Smooth muscle cell (in vitro differentiated cells): Measurements from ENCODE around the gene ARL5A. TPM values are rescaled to one million over a fixed set of nuclear protein-coding genes. Genes with fewer than 3 reads are reported as not detected.
A peak's percentile ranks its signal among the peaks of the same experiment; 100 is the strongest.

Experiments
- DNase-seq: peaks from one replicate; lab custom pipeline; 2025; ENCODE audit not compliant: unreplicated experiment; lab: John Stamatoyannopoulos, UW
- H2AFZ ChIP-seq: fragments of 200-600 bp; sonication (generic); 2 replicates; pipeline ENCODE4 v1.6.0; 2016; ENCODE audit warnings: antibody characterized with exemption, low read depth, mild to moderate bottlenecking
- H3F3A ChIP-seq: fragments of 200-600 bp; sonication (generic); 2 replicates; pipeline ENCODE4 v1.6.0; 2017; ENCODE audit warnings: antibody characterized with exemption, low read depth
- H3K27ac ChIP-seq: fragments of 200-600 bp; sonication (generic); 2 replicates; pipeline ENCODE4 v1.5.1; 2016; ENCODE audit warnings: low read depth, mild to moderate bottlenecking
- H3K27me3 ChIP-seq: fragments of 200-600 bp; sonication (generic); 2 replicates; pipeline ENCODE4 v1.6.1; 2016; ENCODE audit warnings: low read depth, mild to moderate bottlenecking
- H3K36me3 ChIP-seq: fragments of 200-600 bp; sonication (generic); 2 replicates; pipeline ENCODE4 v1.5.1; 2016; ENCODE audit warnings: low read depth
- H3K4me1 ChIP-seq: fragments of 200-600 bp; sonication (generic); 2 replicates; pipeline ENCODE4 v1.5.1; 2016; ENCODE audit warnings: low read depth
- H3K4me2 ChIP-seq: fragments of 200-600 bp; sonication (generic); 2 replicates; pipeline ENCODE4 v1.6.0; 2016; ENCODE audit warnings: mild to moderate bottlenecking
- H3K4me3 ChIP-seq: fragments of 200-600 bp; sonication (generic); 2 replicates; pipeline ENCODE4 v1.5.1; 2016; ENCODE audit warnings: mild to moderate bottlenecking
- H3K79me2 ChIP-seq: fragments of 200-600 bp; sonication (generic); 2 replicates; pipeline ENCODE4 v1.6.0; 2016; ENCODE audit warnings: low read depth, mild to moderate bottlenecking
- H3K9ac ChIP-seq: fragments of 200-600 bp; sonication (generic); 2 replicates; pipeline ENCODE4 v1.6.0; 2016; ENCODE audit warnings: low read depth
- H3K9me3 ChIP-seq: fragments of 200-600 bp; sonication (generic); replicated peaks from 2 replicates; pipeline ENCODE4 v1.5.1; 2016; ENCODE audit warnings: low read depth
- H4K20me1 ChIP-seq: fragments of 200-600 bp; sonication (generic); 2 replicates; pipeline ENCODE4 v1.6.0; 2016; ENCODE audit warnings: low read depth
- CTCF ChIP-seq: fragments of 200-600 bp; sonication (generic); IDR thresholded peaks from 2 replicates; pipeline ENCODE4 v1.5.1; 2017; ENCODE audit warnings: borderline replicate concordance, mild to moderate bottlenecking, antibody characterized with exemption; ENCODE audit not compliant: insufficient read depth, poor library complexity, severe bottlenecking
- WGBS: methylation state at CpG from one replicate; pipeline ENCODE4 v1.1.7; 2016; ENCODE audit warnings: low lambda C conversion rate; 5-methylcytosine and 5-hydroxymethylcytosine counted together
- polyA plus RNA-seq: library from polyadenylated mRNA; unstranded; fragments of >200 nt; fragmentation: Nextera tagmentation; extraction: Ambion mirVana; gene quantifications from 2 replicates; pipeline ENCODE4 v1.2.1, GENCODE V29; 2016
- total RNA-seq: library from RNA; depleted of rRNA; stranded (reverse); fragments of >200 nt; gene quantifications from 2 replicates; pipeline ENCODE4 v1.2.3, GENCODE V29; 2014

ARL5A gene
- total and polyA plus RNA-seq, 2 experiments from 2014 or later = 24.2 to 81.2 TPM

DNA sequence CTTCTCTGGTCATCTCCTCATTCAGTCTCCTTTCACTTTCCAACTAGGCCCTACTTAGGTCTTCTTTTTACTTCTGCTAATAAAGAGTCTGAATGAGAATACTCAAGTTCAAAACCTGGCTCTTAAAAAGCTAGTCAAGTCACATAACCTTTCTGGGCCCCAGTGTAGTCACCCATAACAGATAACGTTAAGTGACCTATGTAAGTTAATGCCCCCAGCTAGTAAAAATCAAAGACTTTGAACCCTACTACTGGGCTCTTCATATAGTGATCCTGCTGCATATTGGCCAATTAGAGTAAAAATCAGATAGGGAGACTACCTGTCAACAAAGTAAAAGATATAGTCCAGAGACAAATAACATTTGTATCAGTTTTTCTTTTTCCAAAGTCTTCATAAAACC lies 17.7 kb downstream of the ARL5A start:
- Histone ChIP-seq H3K4me1 (no peaks in the 10 kb centered on the region), H3K9ac (no peak overlapping the region), H2AFZ (no peak overlapping the region), H3K79me2 (no peaks in the 10 kb centered on the region), H3K4me3 (no peak overlapping the region), H3K36me3 (peaks cover 27% of the 10 kb centered on the region), H3K27me3 (no peaks in the 10 kb centered on the region), H3K27ac (no peak overlapping the region), H4K20me1 (peaks cover 42% of the 10 kb centered on the region), H3K9me3 (no peaks in the 10 kb centered on the region), H3F3A (peaks cover 4% of the 10 kb centered on the region), H3K4me2 (no peak overlapping the region)
- DNase-seq = no peak
- WGBS = 57% methylated on average over 1 of the region's 1 CpG
- no peak for TF ChIP-seq CTCF

- Histone ChIP-seq H3K79me2 (no peaks in the 10 kb centered on the region), H3K27me3 (no peaks in the 10 kb centered on the region), H3K36me3 (peaks cover 30% of the 10 kb centered on the region), H3K9ac (no peak overlapping the region), H3K4me2 (no peak overlapping the region), H3F3A (peaks cover 10% of the 10 kb centered on the region), H3K4me1 (no peaks in the 10 kb centered on the region), H3K9me3 (no peaks in the 10 kb centered on the region), H2AFZ (no peak overlapping the region), H3K27ac (no peak overlapping the region), H4K20me1 (peaks cover 38% of the 10 kb centered on the region), H3K4me3 (no peak overlapping the region)
- WGBS = 90% methylated on average over 1 of the region's 1 CpG
- DNase-seq = no peak
- no peak for TF ChIP-seq CTCF
Observed at GRCh38 chr2:151809073-151809383, 19.2 kb downstream of the ARL5A start.

DNA sequence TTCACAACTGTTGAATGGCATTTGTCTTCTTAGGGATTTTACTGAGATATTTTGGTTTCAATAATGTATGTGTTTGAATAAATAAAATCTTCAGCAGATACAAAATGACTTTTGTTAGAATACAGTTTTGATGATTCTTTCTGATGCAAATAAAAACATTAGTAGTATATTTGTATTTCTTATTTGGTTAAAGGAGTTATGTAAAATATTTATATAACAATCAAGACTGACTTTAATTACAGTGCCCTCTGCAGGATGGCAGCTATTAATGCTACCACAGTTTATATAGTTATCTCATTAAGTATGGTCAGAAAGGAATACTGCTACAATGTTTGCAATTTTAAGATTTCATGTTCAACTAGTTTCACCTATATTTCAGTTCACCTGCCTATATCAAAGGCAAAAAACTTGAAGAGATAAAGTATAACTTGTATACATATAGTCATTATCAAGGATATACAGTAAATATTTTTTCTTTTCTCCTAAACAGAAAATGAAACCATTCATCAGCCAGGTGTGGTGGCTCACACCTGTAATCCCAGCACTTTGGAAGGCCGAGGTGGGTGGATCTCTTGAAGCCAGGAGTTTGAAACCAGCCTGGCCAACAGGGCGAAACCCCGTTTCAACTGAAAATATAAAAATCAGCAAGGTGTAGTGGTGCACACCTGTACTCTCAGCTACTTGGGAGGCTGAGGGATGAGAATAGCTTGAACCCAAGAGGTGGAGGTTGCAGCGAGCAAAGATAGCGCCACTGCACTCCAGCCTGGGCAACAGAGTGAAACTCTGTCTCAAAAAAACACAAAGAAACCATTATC lies 19.8 kb downstream of the ARL5A start:
- Histone ChIP-seq H2AFZ (no peak overlapping the region), H3K9me3 (no peaks in the 10 kb centered on the region), H3K79me2 (no peaks in the 10 kb centered on the region), H3K9ac (no peak overlapping the region), H4K20me1 (peaks cover 35% of the 10 kb centered on the region), H3F3A (peaks cover 10% of the 10 kb centered on the region), H3K4me3 (no peak overlapping the region), H3K27ac (no peak overlapping the region), H3K27me3 (no peaks in the 10 kb centered on the region), H3K4me2 (no peak overlapping the region), H3K36me3 (peaks cover 24% of the 10 kb centered on the region), H3K4me1 (no peaks in the 10 kb centered on the region)
- peak; percentile 65 for TF ChIP-seq CTCF
- DNase-seq = no peak
- WGBS = 97% methylated on average over 5 of the region's 5 CpGs

- Histone ChIP-seq H3K27ac (no peak overlapping the region), H3K36me3 (peaks cover 28% of the 10 kb centered on the region), H4K20me1 (peaks cover 30% of the 10 kb centered on the region), H3K4me3 (no peak overlapping the region), H3K27me3 (no peaks in the 10 kb centered on the region), H3F3A (peaks cover 10% of the 10 kb centered on the region), H2AFZ (no peak overlapping the region), H3K9me3 (no peaks in the 10 kb centered on the region), H3K9ac (no peak overlapping the region), H3K79me2 (no peaks in the 10 kb centered on the region), H3K4me2 (no peak overlapping the region), H3K4me1 (no peaks in the 10 kb centered on the region)
- no peak for TF ChIP-seq CTCF
- DNase-seq = no peak
Observed at GRCh38 chr2:151805961-151806360, 22.3 kb downstream of the ARL5A start.
